HG03575 (cell line): Measurements from ENCODE around the gene TBC1D17.

Experiments
- ATAC-seq: cut with Tn5 transposase; IDR thresholded peaks from one replicate; pipeline ENCODE4 v1.9.1; 2021; ENCODE audit not compliant: unreplicated experiment, insufficient number of reproducible peaks, low FRiP score; ENCODE audit errors: extremely low read depth

TBC1D17 gene

GRCh38 chr19:49927526-49928264, 50.2 kb downstream of the TBC1D17 start:
- no peak for ATAC-seq

GRCh38 chr19:49929121-49929610, 51.7 kb downstream of the TBC1D17 start, which contains the start of the genes ATF5 and NUP62:
TSS of gene ATF5 (plus strand) at chr19:49929205. CDS start at chr19:49930851, 1,646 bp downstream.
TSS of gene NUP62 (minus strand) at chr19:49929504. CDS start at chr19:49909807, 19,697 bp downstream.
- ATAC-seq, result peak; percentile 17

- peak; percentile 27 for ATAC-seq
Measured at GRCh38 chr19:49929611-49930482, 52.3 kb downstream of the TBC1D17 start.

- ATAC-seq, result no peak
Measured at GRCh38 chr19:49930483-49931011, 53.0 kb downstream of the TBC1D17 start.

- no peak for ATAC-seq
Measured at GRCh38 chr19:49931293-49932040, 54.0 kb downstream of the TBC1D17 start.

GRCh38 chr19:49932041-49932451, 54.5 kb downstream of the TBC1D17 start:
- ATAC-seq, result no peak

- ATAC-seq, result no peak
Measured at GRCh38 chr19:49932731-49933131, 55.2 kb downstream of the TBC1D17 start.

GRCh38 chr19:49933643-49934042, 56.1 kb downstream of the TBC1D17 start:
- ATAC-seq, result no peak

GRCh38 chr19:49936549-49936948, 59.0 kb downstream of the TBC1D17 start:
- no peak for ATAC-seq

- no peak for ATAC-seq
Measured at GRCh38 chr19:49937750-49938381, 60.4 kb downstream of the TBC1D17 start.
